Mammary epithelial cell (primary cell): Measurements from ENCODE around the gene NADK2.

Experiments
- CTCF ChIP-seq, 2 donors: IDR thresholded peaks in 1 of 2; conservative IDR thresholded peaks in 1 of 2; 2 replicates each; pipeline ENCODE4 v1.5.1; 2011 to 2012; ENCODE audit warnings: inconsistent platforms in 2 of 2, low read length in 2 of 2, mild to moderate bottlenecking in 2 of 2, control low read depth in 1 of 2, low read depth in 1 of 2; ENCODE audit not compliant: insufficient read depth in 1 of 2; ENCODE audit errors: extremely low read depth in 1 of 2
- EZH2 ChIP-seq: IDR thresholded peaks from 2 replicates; pipeline ENCODE4 v1.6.1; 2012; ENCODE audit warnings: low read length, inconsistent platforms, borderline replicate concordance

GRCh38 chr5:36277521-36278176 is 35.9 kb upstream of the NADK2 start:
- no peak for TF ChIP-seq CTCF (conservative IDR thresholded peaks at IDR 0.05 in 1 of 2, IDR thresholded peaks at IDR 0.05 in 1 of 2; ENCODE audit: extremely low read depth in 1 of 2, insufficient read depth in 1 of 2, low read depth in 1 of 2, low read length in 2 of 2)
- TF ChIP-seq EZH2, result no peak
